ENCODE measurements around the gene DDC. TPM values are rescaled to one million over a fixed set of nuclear protein-coding genes. Genes with fewer than 3 reads are reported as not detected.

Gene DDC
- polyA plus RNA-seq, 1 experiment: not detected

DNA sequence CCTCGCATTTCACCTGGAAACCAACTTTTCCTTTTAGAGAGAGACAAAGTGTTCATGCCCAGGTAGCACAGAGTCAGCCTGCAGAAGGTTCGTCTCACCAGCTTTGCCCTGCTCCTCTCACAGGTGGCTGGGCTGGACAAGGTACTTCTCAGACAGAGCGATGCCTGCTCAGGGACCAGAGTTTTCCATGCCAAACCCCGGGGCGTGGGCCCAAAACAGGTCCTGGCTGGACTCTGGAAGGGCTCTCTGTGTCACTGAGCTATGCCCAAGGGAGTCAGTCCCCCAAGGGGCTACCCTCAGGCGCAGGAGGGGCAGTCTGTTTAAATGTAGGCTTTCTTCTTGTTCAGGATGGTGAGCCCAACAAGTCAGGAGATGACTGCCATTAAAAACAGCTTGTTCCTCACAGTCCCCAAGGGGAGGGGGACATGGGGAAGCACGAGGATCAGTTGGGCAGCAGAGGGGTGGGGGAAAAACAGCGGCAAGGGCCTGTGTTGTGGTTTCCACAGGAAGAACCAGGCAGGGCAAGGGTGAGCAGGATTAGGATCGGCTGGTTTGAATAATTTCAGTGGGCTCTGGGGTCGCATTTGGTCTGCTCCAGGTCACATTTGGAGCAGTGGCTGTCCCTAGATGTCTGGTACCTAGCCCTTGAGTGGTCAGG lies 59.5 kb downstream of the DDC start:
- Histone ChIP-seq H3K4me3 (ENCODE audit: low read depth, low read length) (no peak overlapping the region), H3K27ac (ENCODE audit: low read depth, low read length) (no peak overlapping the region), H3K27me3 (ENCODE audit: control insufficient read depth, insufficient read depth, low read length) (peaks cover 2% of the 10 kb centered on the region), H3K9me3 (ENCODE audit: control insufficient read depth, insufficient read depth, low read length) (no peaks in the 10 kb centered on the region; the same call in 1 of the 2 replicates)
- ChIA-PET CTCF (interaction anchor here (1.3 kb wide), 1 partner anchor 37 kb away, joined by 3 read pairs; no protein-coding TSS in a partner anchor), POLR2A (no interaction called here)
- TF ChIP-seq, protein P1, sequence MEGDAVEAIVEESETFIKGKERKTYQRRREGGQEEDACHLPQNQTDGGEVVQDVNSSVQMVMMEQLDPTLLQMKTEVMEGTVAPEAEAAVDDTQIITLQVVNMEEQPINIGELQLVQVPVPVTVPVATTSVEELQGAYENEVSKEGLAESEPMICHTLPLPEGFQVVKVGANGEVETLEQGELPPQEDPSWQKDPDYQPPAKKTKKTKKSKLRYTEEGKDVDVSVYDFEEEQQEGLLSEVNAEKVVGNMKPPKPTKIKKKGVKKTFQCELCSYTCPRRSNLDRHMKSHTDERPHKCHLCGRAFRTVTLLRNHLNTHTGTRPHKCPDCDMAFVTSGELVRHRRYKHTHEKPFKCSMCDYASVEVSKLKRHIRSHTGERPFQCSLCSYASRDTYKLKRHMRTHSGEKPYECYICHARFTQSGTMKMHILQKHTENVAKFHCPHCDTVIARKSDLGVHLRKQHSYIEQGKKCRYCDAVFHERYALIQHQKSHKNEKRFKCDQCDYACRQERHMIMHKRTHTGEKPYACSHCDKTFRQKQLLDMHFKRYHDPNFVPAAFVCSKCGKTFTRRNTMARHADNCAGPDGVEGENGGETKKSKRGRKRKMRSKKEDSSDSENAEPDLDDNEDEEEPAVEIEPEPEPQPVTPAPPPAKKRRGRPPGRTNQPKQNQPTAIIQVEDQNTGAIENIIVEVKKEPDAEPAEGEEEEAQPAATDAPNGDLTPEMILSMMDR (IDR thresholded peaks at IDR 0.05; ENCODE audit: low read depth, low read length): no peak
- no peak for DNase-seq (ENCODE audit: low read depth, low spot score)

- no peak for DNase-seq (ENCODE audit: low read depth, low spot score)
- Histone ChIP-seq H3K27ac (ENCODE audit: low read depth, low read length) (no peak overlapping the region), H3K4me3 (ENCODE audit: low read depth, low read length) (no peak overlapping the region), H3K9me3 (ENCODE audit: control insufficient read depth, insufficient read depth, low read length) (no peaks in the 10 kb centered on the region; the same call in 1 of the 2 replicates), H3K27me3 (ENCODE audit: control insufficient read depth, insufficient read depth, low read length) (peaks cover 2% of the 10 kb centered on the region)
- POLR2A ChIA-PET: no interaction called here
- TF ChIP-seq, protein P1 (IDR thresholded peaks at IDR 0.05; ENCODE audit: low read depth, low read length): no peak
- CTCF ChIA-PET: no interaction called here
These were observed 60.3 kb downstream of the DDC start for GRCh38 chr7:50504646-50505546.

- H3K9me3 ChIP-seq (ENCODE audit: control insufficient read depth, insufficient read depth, low read length): no peaks in the 10 kb centered on the region; the same call in 1 of the 2 replicates
- POLR2A ChIA-PET: interaction anchor here (1.5 kb wide), 1 partner anchor 32 kb away, joined by 8 read pairs; no protein-coding TSS in a partner anchor
These were observed 62.3 kb downstream of the DDC start for GRCh38 chr7:50502947-50503346.

GRCh38 chr7:50502001-50502684 lies 63.1 kb downstream of the DDC start:
- Histone ChIP-seq H3K27me3 (ENCODE audit: control insufficient read depth, insufficient read depth, low read length) (peaks cover 7% of the 10 kb centered on the region), H3K4me3 (ENCODE audit: low read depth, low read length) (no peak overlapping the region), H3K27ac (ENCODE audit: low read depth, low read length) (peak overlapping the region; percentile 83), H3K9me3 (ENCODE audit: control insufficient read depth, insufficient read depth, low read length) (no peaks in the 10 kb centered on the region; the same call in 1 of the 2 replicates)
- peak; percentile 76 for DNase-seq (ENCODE audit: low read depth, low spot score)
- ChIA-PET CTCF (interaction anchor here (1.1 to 1.3 kb wide), 4 partner anchors 34 to 659 kb away, joined by 3 read pairs; no protein-coding TSS in a partner anchor), POLR2A (interaction anchor here (1.5 kb wide), 1 partner anchor 33 kb away, joined by 8 read pairs; no protein-coding TSS in a partner anchor)
- TF ChIP-seq, protein P1 (IDR thresholded peaks at IDR 0.05; ENCODE audit: low read depth, low read length): no peak

More at GRCh38 chr7:50502947-50503346, 62.3 kb downstream of the DDC start:
- Histone ChIP-seq H3K27me3 (ENCODE audit: control insufficient read depth, insufficient read depth, low read length) (peaks cover 7% of the 10 kb centered on the region), H3K27ac (ENCODE audit: low read depth, low read length) (no peak overlapping the region), H3K4me3 (ENCODE audit: low read depth, low read length) (no peak overlapping the region)
- DNase-seq (ENCODE audit: low read depth, low spot score): no peak
- CTCF ChIA-PET: interaction anchor here (1.1 to 1.3 kb wide), 3 partner anchors 35 to 658 kb away, joined by 3 read pairs; no protein-coding TSS in a partner anchor
- TF ChIP-seq, protein P1 (IDR thresholded peaks at IDR 0.05; ENCODE audit: low read depth, low read length): no peak

Data from AG04450 (cell line).